ENCODE measurements around the gene PLA2G4E. TPM values are rescaled to one million over a fixed set of nuclear protein-coding genes. Genes with fewer than 3 reads are reported as not detected.

PLA2G4E gene
- total and polyA plus RNA-seq, 2 experiments from 2014 or later: not detected

DNA sequence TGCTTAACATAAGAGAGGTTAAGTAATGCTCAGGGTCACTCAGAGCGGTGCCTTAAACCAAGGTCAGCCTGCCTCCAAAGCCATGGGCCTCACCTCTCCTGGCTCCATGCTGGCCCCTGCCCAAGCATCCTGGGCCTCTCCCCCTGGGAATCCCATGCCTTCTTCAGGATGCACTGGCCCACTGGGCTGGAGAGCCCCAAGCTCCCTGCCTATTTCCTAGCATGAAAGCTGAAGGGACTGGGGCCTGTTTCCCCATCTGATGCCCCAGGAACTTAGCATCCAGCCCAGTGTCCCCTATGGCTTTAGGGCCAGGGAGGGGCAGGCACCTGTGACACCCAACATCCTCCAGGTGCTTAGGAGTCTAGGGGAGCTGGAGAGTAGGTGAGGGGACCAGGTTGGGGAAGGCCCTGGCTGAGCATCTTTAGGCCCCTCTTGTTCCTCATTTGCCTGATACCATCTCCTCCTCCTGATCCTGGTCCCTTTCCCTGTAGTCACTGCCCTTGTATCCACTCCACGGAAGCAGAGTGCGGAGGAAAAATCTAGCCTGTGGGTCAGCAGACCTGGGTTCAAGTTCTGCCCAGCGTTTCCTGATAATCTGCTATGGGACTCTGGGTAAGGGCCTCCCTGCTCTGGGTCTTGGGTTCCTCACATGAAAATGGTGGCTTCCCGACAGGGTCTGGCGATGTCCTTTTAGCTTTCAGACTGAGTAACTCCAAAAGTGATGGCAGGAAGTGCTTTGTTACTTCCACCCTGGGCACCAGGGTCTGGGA lies 77.1 kb downstream of the PLA2G4E start:
- no peaks in the 10 kb centered on the region for H3F3A ChIP-seq (replicated peaks; ENCODE audit: low read depth)
- H3K79me2 ChIP-seq (replicated peaks; ENCODE audit: insufficient read depth): peaks cover 7% of the 10 kb centered on the region
- no peak overlapping the region for H2AFZ ChIP-seq
- no peak overlapping the region for H3K4me2 ChIP-seq
- no peaks in the 10 kb centered on the region for H3K27me3 ChIP-seq (ENCODE audit: insufficient read depth)
- no peak overlapping the region for H3K4me3 ChIP-seq
- TF ChIP-seq, protein P1, sequence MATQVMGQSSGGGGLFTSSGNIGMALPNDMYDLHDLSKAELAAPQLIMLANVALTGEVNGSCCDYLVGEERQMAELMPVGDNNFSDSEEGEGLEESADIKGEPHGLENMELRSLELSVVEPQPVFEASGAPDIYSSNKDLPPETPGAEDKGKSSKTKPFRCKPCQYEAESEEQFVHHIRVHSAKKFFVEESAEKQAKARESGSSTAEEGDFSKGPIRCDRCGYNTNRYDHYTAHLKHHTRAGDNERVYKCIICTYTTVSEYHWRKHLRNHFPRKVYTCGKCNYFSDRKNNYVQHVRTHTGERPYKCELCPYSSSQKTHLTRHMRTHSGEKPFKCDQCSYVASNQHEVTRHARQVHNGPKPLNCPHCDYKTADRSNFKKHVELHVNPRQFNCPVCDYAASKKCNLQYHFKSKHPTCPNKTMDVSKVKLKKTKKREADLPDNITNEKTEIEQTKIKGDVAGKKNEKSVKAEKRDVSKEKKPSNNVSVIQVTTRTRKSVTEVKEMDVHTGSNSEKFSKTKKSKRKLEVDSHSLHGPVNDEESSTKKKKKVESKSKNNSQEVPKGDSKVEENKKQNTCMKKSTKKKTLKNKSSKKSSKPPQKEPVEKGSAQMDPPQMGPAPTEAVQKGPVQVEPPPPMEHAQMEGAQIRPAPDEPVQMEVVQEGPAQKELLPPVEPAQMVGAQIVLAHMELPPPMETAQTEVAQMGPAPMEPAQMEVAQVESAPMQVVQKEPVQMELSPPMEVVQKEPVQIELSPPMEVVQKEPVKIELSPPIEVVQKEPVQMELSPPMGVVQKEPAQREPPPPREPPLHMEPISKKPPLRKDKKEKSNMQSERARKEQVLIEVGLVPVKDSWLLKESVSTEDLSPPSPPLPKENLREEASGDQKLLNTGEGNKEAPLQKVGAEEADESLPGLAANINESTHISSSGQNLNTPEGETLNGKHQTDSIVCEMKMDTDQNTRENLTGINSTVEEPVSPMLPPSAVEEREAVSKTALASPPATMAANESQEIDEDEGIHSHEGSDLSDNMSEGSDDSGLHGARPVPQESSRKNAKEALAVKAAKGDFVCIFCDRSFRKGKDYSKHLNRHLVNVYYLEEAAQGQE (IDR thresholded peaks at IDR 0.05; ENCODE audit: unreplicated experiment): no peak
- TF ChIP-seq, protein P2, sequence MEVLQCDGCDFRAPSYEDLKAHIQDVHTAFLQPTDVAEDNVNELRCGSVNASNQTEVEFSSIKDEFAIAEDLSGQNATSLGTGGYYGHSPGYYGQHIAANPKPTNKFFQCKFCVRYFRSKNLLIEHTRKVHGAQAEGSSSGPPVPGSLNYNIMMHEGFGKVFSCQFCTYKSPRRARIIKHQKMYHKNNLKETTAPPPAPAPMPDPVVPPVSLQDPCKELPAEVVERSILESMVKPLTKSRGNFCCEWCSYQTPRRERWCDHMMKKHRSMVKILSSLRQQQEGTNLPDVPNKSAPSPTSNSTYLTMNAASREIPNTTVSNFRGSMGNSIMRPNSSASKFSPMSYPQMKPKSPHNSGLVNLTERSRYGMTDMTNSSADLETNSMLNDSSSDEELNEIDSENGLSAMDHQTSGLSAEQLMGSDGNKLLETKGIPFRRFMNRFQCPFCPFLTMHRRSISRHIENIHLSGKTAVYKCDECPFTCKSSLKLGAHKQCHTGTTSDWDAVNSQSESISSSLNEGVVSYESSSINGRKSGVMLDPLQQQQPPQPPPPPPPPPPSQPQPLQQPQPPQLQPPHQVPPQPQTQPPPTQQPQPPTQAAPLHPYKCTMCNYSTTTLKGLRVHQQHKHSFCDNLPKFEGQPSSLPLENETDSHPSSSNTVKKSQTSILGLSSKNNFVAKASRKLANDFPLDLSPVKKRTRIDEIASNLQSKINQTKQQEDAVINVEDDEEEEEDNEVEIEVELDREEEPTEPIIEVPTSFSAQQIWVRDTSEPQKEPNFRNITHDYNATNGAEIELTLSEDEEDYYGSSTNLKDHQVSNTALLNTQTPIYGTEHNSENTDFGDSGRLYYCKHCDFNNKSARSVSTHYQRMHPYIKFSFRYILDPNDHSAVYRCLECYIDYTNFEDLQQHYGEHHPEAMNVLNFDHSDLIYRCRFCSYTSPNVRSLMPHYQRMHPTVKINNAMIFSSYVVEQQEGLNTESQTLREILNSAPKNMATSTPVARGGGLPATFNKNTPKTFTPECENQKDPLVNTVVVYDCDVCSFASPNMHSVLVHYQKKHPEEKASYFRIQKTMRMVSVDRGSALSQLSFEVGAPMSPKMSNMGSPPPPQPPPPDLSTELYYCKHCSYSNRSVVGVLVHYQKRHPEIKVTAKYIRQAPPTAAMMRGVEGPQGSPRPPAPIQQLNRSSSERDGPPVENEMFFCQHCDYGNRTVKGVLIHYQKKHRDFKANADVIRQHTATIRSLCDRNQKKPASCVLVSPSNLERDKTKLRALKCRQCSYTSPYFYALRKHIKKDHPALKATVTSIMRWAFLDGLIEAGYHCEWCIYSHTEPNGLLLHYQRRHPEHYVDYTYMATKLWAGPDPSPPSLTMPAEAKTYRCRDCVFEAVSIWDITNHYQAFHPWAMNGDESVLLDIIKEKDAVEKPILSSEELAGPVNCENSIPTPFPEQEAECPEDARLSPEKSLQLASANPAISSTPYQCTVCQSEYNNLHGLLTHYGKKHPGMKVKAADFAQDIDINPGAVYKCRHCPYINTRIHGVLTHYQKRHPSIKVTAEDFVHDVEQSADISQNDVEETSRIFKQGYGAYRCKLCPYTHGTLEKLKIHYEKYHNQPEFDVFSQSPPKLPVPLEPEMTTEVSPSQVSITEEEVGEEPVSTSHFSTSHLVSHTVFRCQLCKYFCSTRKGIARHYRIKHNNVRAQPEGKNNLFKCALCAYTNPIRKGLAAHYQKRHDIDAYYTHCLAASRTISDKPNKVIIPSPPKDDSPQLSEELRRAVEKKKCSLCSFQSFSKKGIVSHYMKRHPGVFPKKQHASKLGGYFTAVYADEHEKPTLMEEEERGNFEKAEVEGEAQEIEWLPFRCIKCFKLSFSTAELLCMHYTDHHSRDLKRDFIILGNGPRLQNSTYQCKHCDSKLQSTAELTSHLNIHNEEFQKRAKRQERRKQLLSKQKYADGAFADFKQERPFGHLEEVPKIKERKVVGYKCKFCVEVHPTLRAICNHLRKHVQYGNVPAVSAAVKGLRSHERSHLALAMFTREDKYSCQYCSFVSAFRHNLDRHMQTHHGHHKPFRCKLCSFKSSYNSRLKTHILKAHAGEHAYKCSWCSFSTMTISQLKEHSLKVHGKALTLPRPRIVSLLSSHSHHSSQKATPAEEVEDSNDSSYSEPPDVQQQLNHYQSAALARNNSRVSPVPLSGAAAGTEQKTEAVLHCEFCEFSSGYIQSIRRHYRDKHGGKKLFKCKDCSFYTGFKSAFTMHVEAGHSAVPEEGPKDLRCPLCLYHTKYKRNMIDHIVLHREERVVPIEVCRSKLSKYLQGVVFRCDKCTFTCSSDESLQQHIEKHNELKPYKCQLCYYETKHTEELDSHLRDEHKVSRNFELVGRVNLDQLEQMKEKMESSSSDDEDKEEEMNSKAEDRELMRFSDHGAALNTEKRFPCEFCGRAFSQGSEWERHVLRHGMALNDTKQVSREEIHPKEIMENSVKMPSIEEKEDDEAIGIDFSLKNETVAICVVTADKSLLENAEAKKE (CRISPR knock-in tag; IDR thresholded peaks at IDR 0.05): no peak
- TF ChIP-seq, protein P3, sequence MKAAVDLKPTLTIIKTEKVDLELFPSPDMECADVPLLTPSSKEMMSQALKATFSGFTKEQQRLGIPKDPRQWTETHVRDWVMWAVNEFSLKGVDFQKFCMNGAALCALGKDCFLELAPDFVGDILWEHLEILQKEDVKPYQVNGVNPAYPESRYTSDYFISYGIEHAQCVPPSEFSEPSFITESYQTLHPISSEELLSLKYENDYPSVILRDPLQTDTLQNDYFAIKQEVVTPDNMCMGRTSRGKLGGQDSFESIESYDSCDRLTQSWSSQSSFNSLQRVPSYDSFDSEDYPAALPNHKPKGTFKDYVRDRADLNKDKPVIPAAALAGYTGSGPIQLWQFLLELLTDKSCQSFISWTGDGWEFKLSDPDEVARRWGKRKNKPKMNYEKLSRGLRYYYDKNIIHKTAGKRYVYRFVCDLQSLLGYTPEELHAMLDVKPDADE (IDR thresholded peaks at IDR 0.05): no peak
- TF ChIP-seq EZH2 (IDR thresholded peaks at IDR 0.05; ENCODE audit: low read depth, unreplicated experiment) (no peak), ZNF331 (CRISPR knock-in tag; IDR thresholded peaks at IDR 0.05; ENCODE audit: low read depth) (no peak), CREB1 (CRISPR knock-in tag; IDR thresholded peaks at IDR 0.05; ENCODE audit: low read depth) (no peak), ZNF114 (CRISPR knock-in tag; IDR thresholded peaks at IDR 0.05) (no peak), NANOG (IDR thresholded peaks at IDR 0.05; ENCODE audit: borderline replicate concordance) (no peak), JUNB (IDR thresholded peaks at IDR 0.05; ENCODE audit: unreplicated experiment) (no peak), POLR2AphosphoS5 (IDR thresholded peaks at IDR 0.05; ENCODE audit: low read depth) (no peak), STAT1 (IDR thresholded peaks at IDR 0.05; ENCODE audit: unreplicated experiment) (no peak), EZH2phosphoT487 (IDR thresholded peaks at IDR 0.05; ENCODE audit: unreplicated experiment) (no peak)
- TF ChIP-seq, protein P4, sequence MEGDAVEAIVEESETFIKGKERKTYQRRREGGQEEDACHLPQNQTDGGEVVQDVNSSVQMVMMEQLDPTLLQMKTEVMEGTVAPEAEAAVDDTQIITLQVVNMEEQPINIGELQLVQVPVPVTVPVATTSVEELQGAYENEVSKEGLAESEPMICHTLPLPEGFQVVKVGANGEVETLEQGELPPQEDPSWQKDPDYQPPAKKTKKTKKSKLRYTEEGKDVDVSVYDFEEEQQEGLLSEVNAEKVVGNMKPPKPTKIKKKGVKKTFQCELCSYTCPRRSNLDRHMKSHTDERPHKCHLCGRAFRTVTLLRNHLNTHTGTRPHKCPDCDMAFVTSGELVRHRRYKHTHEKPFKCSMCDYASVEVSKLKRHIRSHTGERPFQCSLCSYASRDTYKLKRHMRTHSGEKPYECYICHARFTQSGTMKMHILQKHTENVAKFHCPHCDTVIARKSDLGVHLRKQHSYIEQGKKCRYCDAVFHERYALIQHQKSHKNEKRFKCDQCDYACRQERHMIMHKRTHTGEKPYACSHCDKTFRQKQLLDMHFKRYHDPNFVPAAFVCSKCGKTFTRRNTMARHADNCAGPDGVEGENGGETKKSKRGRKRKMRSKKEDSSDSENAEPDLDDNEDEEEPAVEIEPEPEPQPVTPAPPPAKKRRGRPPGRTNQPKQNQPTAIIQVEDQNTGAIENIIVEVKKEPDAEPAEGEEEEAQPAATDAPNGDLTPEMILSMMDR (conservative IDR thresholded peaks at IDR 0.05; ENCODE audit: low read depth in 2 of 2): no peak
- H3K4me1 ChIP-seq (ENCODE audit: insufficient read depth): no peaks in the 10 kb centered on the region; the same call in 1 of the 2 replicates
- Mint-ChIP-seq H3K27me3 (ENCODE audit: insufficient read depth, low read depth, poor library complexity) (peaks cover 1% of the 10 kb centered on the region), H3K36me3 (ENCODE audit: low read depth) (peaks cover 19% of the 10 kb centered on the region), H3K9me3 (no peaks in the 10 kb centered on the region), H3K4me3 (no peak overlapping the region), H3K27ac (peak overlapping the region; percentile 60; the same call in 1 of the 2 replicates), H3K4me1 (peaks cover 15% of the 10 kb centered on the region; the same call in 2 of the 3 replicates)
- no peaks in the 10 kb centered on the region for H3K9me2 ChIP-seq (ENCODE audit: insufficient read depth)
- H3K36me3 ChIP-seq (ENCODE audit: insufficient read depth): no peaks in the 10 kb centered on the region
- H3K27ac ChIP-seq (ENCODE audit: low read depth): no peak overlapping the region; the same call in 1 of the 2 replicates
- DNase-seq (ENCODE audit: low spot score): no peak
- ATAC-seq: no peak
- peaks cover 10% of the 10 kb centered on the region; the same call in 1 of the 2 replicates for H4K20me1 ChIP-seq (replicated peaks; ENCODE audit: insufficient read depth)
